HG03354 (cell line): ENCODE measurements around the gene PDIK1L.

ENCODE experiments used
- ATAC-seq: cut with Tn5 transposase; IDR thresholded peaks from one replicate; pipeline ENCODE4 v1.9.1; 2021; ENCODE audit warnings: mild to moderate bottlenecking; ENCODE audit not compliant: unreplicated experiment, poor library complexity, severe bottlenecking

PDIK1L gene

GRCh38 chr1:26164861-26165842, 53.5 kb downstream of the PDIK1L start:
- no peak for ATAC-seq

GRCh38 chr1:26166719-26167281, 55.2 kb downstream of the PDIK1L start:
- ATAC-seq, result no peak

- ATAC-seq, result no peak
Measured at GRCh38 chr1:26168410-26169197, 57.0 kb downstream of the PDIK1L start, which contains the start of gene C1orf232. TSS of gene C1orf232 (minus strand) at chr1:26168963. CDS start at chr1:26168499, 464 bp downstream.

GRCh38 chr1:26169198-26169554, 57.6 kb downstream of the PDIK1L start:
- ATAC-seq, result no peak

- ATAC-seq, result peak; percentile 97
Measured at GRCh38 chr1:26169669-26170471, 58.2 kb downstream of the PDIK1L start, which contains the start of gene ZNF593. TSS of gene ZNF593 (plus strand) at chr1:26169908. CDS start at chr1:26169984, 76 bp downstream.

- ATAC-seq, result no peak
Measured at GRCh38 chr1:26170472-26170821, 58.8 kb downstream of the PDIK1L start.

GRCh38 chr1:26171084-26172072, 59.8 kb downstream of the PDIK1L start, which contains the start of gene ZNF593OS:
TSS of gene ZNF593OS (minus strand) at chr1:26171832. CDS start at chr1:26171661, 171 bp downstream.
- no peak for ATAC-seq
